ENCODE results near the gene SNX24. TPM values are rescaled to one million over a fixed set of nuclear protein-coding genes. Genes with fewer than 3 reads are reported as not detected.

Gene SNX24
- total and polyA plus RNA-seq, 10 of the 15 experiments (the other 5 are each of a cell fraction or from before 2014, with no cell fraction given) = 0.15 to 6.6 (median 4.1) TPM

- no peaks in the 10 kb centered on the region for H3K9me3 ChIP-seq (replicated peaks; ENCODE audit: control insufficient read depth, insufficient read depth, low read length)
- no peak overlapping the region for H2AFZ ChIP-seq (ENCODE audit: control insufficient read depth, low read depth, low read length)
- H3K4me2 ChIP-seq (ENCODE audit: control insufficient read depth, insufficient read depth) = no peak overlapping the region
- no peaks in the 10 kb centered on the region for H3K36me3 ChIP-seq (ENCODE audit: control insufficient read depth in 2 of 2, insufficient read depth in 2 of 2, low read length in 1 of 2)
- POLR2A ChIA-PET = no interaction called here
- H3K27me3 ChIP-seq (replicated peaks in 1 of 2; ENCODE audit: control insufficient read depth in 2 of 2, insufficient read depth in 2 of 2, low read length in 1 of 2) = no peaks in the 10 kb centered on the region; a peak in 1 of 4 replicates
- SMC1A ChIA-PET (ENCODE audit: uncharacterized antibody, unreplicated experiment) = interaction anchor here (1.3 kb wide), 1 partner anchor 11 kb away, joined by 3 read pairs; no protein-coding TSS in a partner anchor
- in situ Hi-C loops (cut with MboI) = no loop called here
- no peak overlapping the region for H3K9ac ChIP-seq (ENCODE audit: control insufficient read depth, insufficient read depth, low read length)
- 0% methylated on average over 1 of the region's 1 CpG for WGBS (ENCODE audit: insufficient coverage, insufficient replicate concordance, low lambda C conversion rate, missing lambda C conversion rate)
- H3K79me2 ChIP-seq (ENCODE audit: control insufficient read depth, insufficient read depth, low read length) = no peaks in the 10 kb centered on the region
- FAIRE-seq (no peak), DNase-seq (ENCODE audit: low read depth, low spot score) (no peak), ATAC-seq (no peak)
- intact Hi-C loops (cut with micrococcal nuclease; ENCODE audit: unreplicated experiment) = no loop called here
- H3K4me3 ChIP-seq = no peak overlapping the region
- CTCF ChIA-PET = no interaction called here
- BruUV-seq (replicated peaks) = no TSS peak
- no peak overlapping the region for H3K27ac ChIP-seq (ENCODE audit: control insufficient read depth, insufficient read depth)
- H4K20me1 ChIP-seq (ENCODE audit: control insufficient read depth, insufficient read depth) = no peaks in the 10 kb centered on the region
- no peaks in the 10 kb centered on the region for H3K4me1 ChIP-seq (ENCODE audit: control insufficient read depth, insufficient read depth, low read length)
- RAD21 ChIA-PET (ENCODE audit: unreplicated experiment) = no interaction called here
- TF ChIP-seq CEBPB (IDR thresholded peaks at IDR 0.05; ENCODE audit: borderline replicate concordance in 1 of 2, low read depth in 2 of 2, low read length in 2 of 2) = no peak
- no peak for TF ChIP-seq FOXK2 (IDR thresholded peaks at IDR 0.05)
- TF ChIP-seq CREM (IDR thresholded peaks at IDR 0.05; ENCODE audit: low read depth) = no peak
- no peak for TF ChIP-seq SRF (IDR thresholded peaks at IDR 0.05; ENCODE audit: low read depth in 2 of 2, low read length in 2 of 2)
- TF ChIP-seq ZNF384 (IDR thresholded peaks at IDR 0.05; ENCODE audit: borderline replicate concordance, low read depth, low read length) = no peak
- no peak for TF ChIP-seq RCOR1 (conservative IDR thresholded peaks at IDR 0.05; ENCODE audit: low read depth, low read length)
- no peak for TF ChIP-seq YY1 (IDR thresholded peaks at IDR 0.05; ENCODE audit: low read depth, low read length)
- TF ChIP-seq SREBF1 (IDR thresholded peaks at IDR 0.05; ENCODE audit: low read length) = no peak
- TF ChIP-seq SMARCA5 (IDR thresholded peaks at IDR 0.05) = no peak
- no peak for TF ChIP-seq SREBF2 (IDR thresholded peaks at IDR 0.05; ENCODE audit: low read length)
- TF ChIP-seq NR2C1 (IDR thresholded peaks at IDR 0.05) = no peak
- no peak for TF ChIP-seq CUX1 (IDR thresholded peaks at IDR 0.05; ENCODE audit: insufficient replicate concordance, low read depth, low read length)
- TF ChIP-seq CBFB (IDR thresholded peaks at IDR 0.05; ENCODE audit: low read depth) = no peak
- TF ChIP-seq GABPA (IDR thresholded peaks at IDR 0.05; ENCODE audit: low read depth) = no peak
- TF ChIP-seq POLR2AphosphoS5 (IDR thresholded peaks at IDR 0.05; ENCODE audit: low read length) = no peak
- no peak for TF ChIP-seq EP300 (IDR thresholded peaks at IDR 0.05; ENCODE audit: borderline replicate concordance in 1 of 2, control insufficient read depth in 1 of 2, low read depth in 2 of 2, low read length in 2 of 2)
- TF ChIP-seq, protein P1, sequence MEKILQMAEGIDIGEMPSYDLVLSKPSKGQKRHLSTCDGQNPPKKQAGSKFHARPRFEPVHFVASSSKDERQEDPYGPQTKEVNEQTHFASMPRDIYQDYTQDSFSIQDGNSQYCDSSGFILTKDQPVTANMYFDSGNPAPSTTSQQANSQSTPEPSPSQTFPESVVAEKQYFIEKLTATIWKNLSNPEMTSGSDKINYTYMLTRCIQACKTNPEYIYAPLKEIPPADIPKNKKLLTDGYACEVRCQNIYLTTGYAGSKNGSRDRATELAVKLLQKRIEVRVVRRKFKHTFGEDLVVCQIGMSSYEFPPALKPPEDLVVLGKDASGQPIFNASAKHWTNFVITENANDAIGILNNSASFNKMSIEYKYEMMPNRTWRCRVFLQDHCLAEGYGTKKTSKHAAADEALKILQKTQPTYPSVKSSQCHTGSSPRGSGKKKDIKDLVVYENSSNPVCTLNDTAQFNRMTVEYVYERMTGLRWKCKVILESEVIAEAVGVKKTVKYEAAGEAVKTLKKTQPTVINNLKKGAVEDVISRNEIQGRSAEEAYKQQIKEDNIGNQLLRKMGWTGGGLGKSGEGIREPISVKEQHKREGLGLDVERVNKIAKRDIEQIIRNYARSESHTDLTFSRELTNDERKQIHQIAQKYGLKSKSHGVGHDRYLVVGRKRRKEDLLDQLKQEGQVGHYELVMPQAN (conservative IDR thresholded peaks at IDR 0.05) = no peak
Observed at GRCh38 chr5:123047706-123048105, 202.3 kb downstream of the SNX24 start.
